ENCODE results near the gene ADPRM. TPM values are rescaled to one million over a fixed set of nuclear protein-coding genes. Genes with fewer than 3 reads are reported as not detected.

Gene ADPRM
- total RNA-seq, 4 donors from 2014 or later: 5.8 to 12.2 (median 8.5) TPM

GRCh38 chr17:10738521-10739258, 41.3 kb downstream of the ADPRM start:
- Histone ChIP-seq H3K27ac (replicated peaks in 1 of 4) (no peak overlapping the region), H3K27me3 (no peaks in the 10 kb centered on the region), H3K4me1 (peaks cover 4 to 18% (median 8%) of the 10 kb centered on the region in 4 donors), H3K4me3 (no peak overlapping the region), H3K36me3 (no peaks in the 10 kb centered on the region), H3K9me3 (no peaks in the 10 kb centered on the region)
- TF ChIP-seq POLR2A (IDR thresholded peaks at IDR 0.05; ENCODE audit: low read depth): no peak
- TF ChIP-seq CTCF (IDR thresholded peaks at IDR 0.05): no peak
- TF ChIP-seq POLR2AphosphoS5 (IDR thresholded peaks at IDR 0.05): no peak
- no peak for TF ChIP-seq EP300 (IDR thresholded peaks at IDR 0.05)
- WGBS: 52% methylated on average over 5 of the region's 5 CpGs
- no peak for DNase-seq (ENCODE audit: extremely low spot score)
- intact Hi-C loops (cut with DNase I): no loop called here

- Histone ChIP-seq H3K9me3 (no peaks in the 10 kb centered on the region), H3K27me3 (no peaks in the 10 kb centered on the region), H3K4me3 (no peak overlapping the region), H3K27ac (replicated peaks in 1 of 4) (no peak overlapping the region), H3K36me3 (no peaks in the 10 kb centered on the region), H3K4me1 (peaks cover 4 to 23% (median 12%) of the 10 kb centered on the region in 4 donors)
- no peak for TF ChIP-seq CTCF (IDR thresholded peaks at IDR 0.05)
- no peak for TF ChIP-seq POLR2A (IDR thresholded peaks at IDR 0.05; ENCODE audit: low read depth)
- TF ChIP-seq EP300 (IDR thresholded peaks at IDR 0.05): no peak
- intact Hi-C loops (cut with DNase I): no loop called here
- WGBS: 87% methylated on average over 5 of the region's 5 CpGs
- DNase-seq (ENCODE audit: extremely low spot score): no peak
Observed at GRCh38 chr17:10739386-10739785, 42.0 kb downstream of the ADPRM start.

- H3K4me3 ChIP-seq: no peak overlapping the region
- intact Hi-C loops (cut with DNase I): no loop called here
- 91% methylated on average over 10 of the region's 10 CpGs for WGBS
Observed at GRCh38 chr17:10741416-10742135, 44.2 kb downstream of the ADPRM start.

GRCh38 chr17:10742431-10742830, 45.0 kb downstream of the ADPRM start:
- H3K36me3 ChIP-seq: no peaks in the 10 kb centered on the region
- whole genome bisulfite sequencing: 94% methylated on average over 6 of the region's 6 CpGs
- no peak for TF ChIP-seq POLR2A (IDR thresholded peaks at IDR 0.05; ENCODE audit: low read depth)
- TF ChIP-seq CTCF (IDR thresholded peaks at IDR 0.05): no peak
- no peak for TF ChIP-seq POLR2AphosphoS5 (IDR thresholded peaks at IDR 0.05)
- intact Hi-C loops (cut with DNase I): no loop called here
- no peak overlapping the region for H3K27ac ChIP-seq (replicated peaks in 1 of 4)
- no peak overlapping the region for H3K4me3 ChIP-seq
- peaks cover 4 to 17% (median 10%) of the 10 kb centered on the region in 4 donors for H3K4me1 ChIP-seq
- H3K9me3 ChIP-seq: no peaks in the 10 kb centered on the region
- H3K27me3 ChIP-seq: no peaks in the 10 kb centered on the region
- DNase-seq (ENCODE audit: extremely low spot score): no peak

More at GRCh38 chr17:10741416-10742135, 44.2 kb downstream of the ADPRM start:
- Histone ChIP-seq H3K4me1 (peaks cover 4 to 23% (median 12%) of the 10 kb centered on the region in 4 donors), H3K36me3 (no peaks in the 10 kb centered on the region), H3K9me3 (no peaks in the 10 kb centered on the region), H3K27ac (replicated peaks in 1 of 4) (no peak overlapping the region), H3K27me3 (no peaks in the 10 kb centered on the region)
- DNase-seq (ENCODE audit: extremely low spot score): no peak
- TF ChIP-seq CTCF (IDR thresholded peaks at IDR 0.05): no peak
- TF ChIP-seq POLR2AphosphoS5 (IDR thresholded peaks at IDR 0.05): no peak
- TF ChIP-seq EP300 (IDR thresholded peaks at IDR 0.05): no peak
- no peak for TF ChIP-seq POLR2A (IDR thresholded peaks at IDR 0.05; ENCODE audit: low read depth)

Measured in esophagus muscularis mucosa (tissue), 4 donors.